NB4 (cell line): ENCODE measurements around the gene BRME1.

Experiments used
- CTCF ChIP-seq: IDR thresholded peaks from one replicate; pipeline ENCODE4 v1.5.1; 2012; ENCODE audit warnings: low read depth, low read length
- MAX ChIP-seq: IDR thresholded peaks from 2 replicates; pipeline ENCODE4 v1.6.1; 2011; ENCODE audit warnings: low read depth, low read length
- POLR2A ChIP-seq: IDR thresholded peaks from 2 replicates; pipeline ENCODE4 v1.6.1; 2011; ENCODE audit warnings: mild to moderate bottlenecking; ENCODE audit not compliant: insufficient read length; ENCODE audit errors: extremely low read depth

GRCh38 chr19:13908674-13909073, 2.8 kb upstream of the BRME1 start:
- TF ChIP-seq CTCF (no peak), MAX (no peak), POLR2A (no peak)
